PC-9 (cell line): Measurements from ENCODE around the gene SUFU.

Experiments used
- EZH2 ChIP-seq: fragments of 200-600 bp; sonication (generic); IDR thresholded peaks from 2 replicates; pipeline ENCODE4 v1.8.0; 2017; ENCODE audit warnings: antibody characterized with exemption, low read depth
- TF ChIP-seq, protein P1 (sequence below): fragments of 200-600 bp; sonication (generic); conservative IDR thresholded peaks from 2 replicates; pipeline ENCODE4 v1.6.1; 2017; ENCODE audit warnings: mixed run types, antibody characterized with exemption, mild to moderate bottlenecking, moderate library complexity

DNA sequence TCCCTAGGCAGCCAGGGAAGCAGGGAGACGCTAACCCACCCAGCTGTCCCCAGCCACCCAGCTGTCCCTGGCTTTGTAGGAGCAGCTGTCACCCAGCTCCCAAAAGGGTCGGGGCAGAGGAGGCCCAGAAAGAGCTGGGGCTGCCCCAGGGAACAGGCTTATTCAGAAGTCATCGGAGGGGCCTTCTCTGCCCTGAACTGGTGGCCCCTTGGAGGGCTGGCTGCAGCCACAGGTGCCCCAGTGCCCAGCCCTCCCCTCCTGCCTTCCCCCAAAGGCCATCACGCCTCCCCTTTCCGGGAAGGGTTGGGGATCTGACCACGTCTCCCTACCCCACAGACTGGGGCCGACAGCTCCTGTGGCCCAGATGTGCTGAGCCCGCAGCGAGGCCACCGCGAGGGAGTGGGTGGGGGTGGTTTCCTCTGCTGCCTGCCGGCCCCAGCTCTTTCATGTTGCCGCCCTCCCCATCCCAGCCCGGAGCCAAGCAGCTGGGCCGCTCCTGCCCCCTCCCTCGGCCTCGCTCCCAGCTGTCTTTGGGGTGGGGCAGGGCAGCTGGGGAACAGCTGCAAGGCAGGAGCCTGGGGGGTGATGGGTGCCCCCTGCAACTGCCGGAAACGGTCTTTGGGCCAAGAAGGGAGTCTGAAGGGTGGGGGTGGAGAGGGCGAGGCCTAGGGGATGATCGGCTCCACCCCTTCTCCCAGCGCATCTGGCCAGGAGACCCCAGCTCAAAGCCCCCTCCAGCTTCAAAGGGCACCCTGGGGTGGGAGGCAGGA, 157.3 kb downstream of the SUFU start:
- TF ChIP-seq, protein P1, sequence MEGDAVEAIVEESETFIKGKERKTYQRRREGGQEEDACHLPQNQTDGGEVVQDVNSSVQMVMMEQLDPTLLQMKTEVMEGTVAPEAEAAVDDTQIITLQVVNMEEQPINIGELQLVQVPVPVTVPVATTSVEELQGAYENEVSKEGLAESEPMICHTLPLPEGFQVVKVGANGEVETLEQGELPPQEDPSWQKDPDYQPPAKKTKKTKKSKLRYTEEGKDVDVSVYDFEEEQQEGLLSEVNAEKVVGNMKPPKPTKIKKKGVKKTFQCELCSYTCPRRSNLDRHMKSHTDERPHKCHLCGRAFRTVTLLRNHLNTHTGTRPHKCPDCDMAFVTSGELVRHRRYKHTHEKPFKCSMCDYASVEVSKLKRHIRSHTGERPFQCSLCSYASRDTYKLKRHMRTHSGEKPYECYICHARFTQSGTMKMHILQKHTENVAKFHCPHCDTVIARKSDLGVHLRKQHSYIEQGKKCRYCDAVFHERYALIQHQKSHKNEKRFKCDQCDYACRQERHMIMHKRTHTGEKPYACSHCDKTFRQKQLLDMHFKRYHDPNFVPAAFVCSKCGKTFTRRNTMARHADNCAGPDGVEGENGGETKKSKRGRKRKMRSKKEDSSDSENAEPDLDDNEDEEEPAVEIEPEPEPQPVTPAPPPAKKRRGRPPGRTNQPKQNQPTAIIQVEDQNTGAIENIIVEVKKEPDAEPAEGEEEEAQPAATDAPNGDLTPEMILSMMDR, result no peak
- TF ChIP-seq EZH2, result no peak
